ENCODE results near the gene ETS1. TPM values are rescaled to one million over a fixed set of nuclear protein-coding genes. Genes with fewer than 3 reads are reported as not detected.
A peak's percentile ranks its signal among the peaks of the same experiment; 100 is the strongest.

Gene ETS1
- total and polyA plus RNA-seq, 8 donors, result 70.2 to 139 (median 128) TPM

GRCh38 chr11:128431931-128432330 lies 155.4 kb downstream of the ETS1 start:
- DNase-seq, result no peak
- intact Hi-C loops (cut with DNase I), result no loop called here
- no peak for ATAC-seq
- Histone ChIP-seq H3K27ac (no peak overlapping the region), H3K4me1 (no peaks in the 10 kb centered on the region), H3K9me3 (no peaks in the 10 kb centered on the region), H3K27me3 (no peaks in the 10 kb centered on the region), H3K36me3 (no peaks in the 10 kb centered on the region), H3K4me3 (no peak overlapping the region)
- TF ChIP-seq CTCF (IDR thresholded peaks at IDR 0.05), result no peak

GRCh38 chr11:128428935-128429334 lies 158.4 kb downstream of the ETS1 start:
- Histone ChIP-seq H3K4me3 (no peak overlapping the region), H3K9me3 (no peaks in the 10 kb centered on the region), H3K27me3 (no peaks in the 10 kb centered on the region), H3K27ac (no peak overlapping the region), H3K4me1 (peaks cover 3 to 6% of the 10 kb centered on the region in 2 donors), H3K36me3 (no peaks in the 10 kb centered on the region)
- intact Hi-C loops (cut with DNase I), result no loop called here
- TF ChIP-seq CTCF (IDR thresholded peaks at IDR 0.05), result no peak
- DNase-seq (no peak), ATAC-seq (no peak)

GRCh38 chr11:128424851-128425285 lies 162.5 kb downstream of the ETS1 start:
- TF ChIP-seq CTCF (IDR thresholded peaks at IDR 0.05), result no peak
- H3K4me1 ChIP-seq, result peaks cover 3 to 6% of the 10 kb centered on the region in 2 donors
- intact Hi-C loops (cut with DNase I), result no loop called here
- ATAC-seq, result peak; percentile 64
- H3K4me3 ChIP-seq, result no peak overlapping the region
- H3K27ac ChIP-seq, result peak overlapping the region; percentile 45 to 68
- H3K9me3 ChIP-seq, result no peaks in the 10 kb centered on the region
- H3K36me3 ChIP-seq, result no peaks in the 10 kb centered on the region
- peak in 3 of 4 donors; percentile 70 to 89 (median 88) for DNase-seq
- no peaks in the 10 kb centered on the region for H3K27me3 ChIP-seq

GRCh38 chr11:128424271-128424711 lies 163.1 kb downstream of the ETS1 start:
- DNase-seq, result peak in 3 of 4 donors; percentile 40 to 88 (median 65)
- Histone ChIP-seq H3K27me3 (no peaks in the 10 kb centered on the region), H3K4me3 (no peak overlapping the region), H3K4me1 (peaks cover 3 to 6% of the 10 kb centered on the region in 2 donors), H3K36me3 (no peaks in the 10 kb centered on the region), H3K9me3 (no peaks in the 10 kb centered on the region), H3K27ac (peak overlapping the region; percentile 45 to 68)
- intact Hi-C loops (cut with DNase I), result no loop called here
- no peak for TF ChIP-seq CTCF (IDR thresholded peaks at IDR 0.05)
- ATAC-seq, result peak; percentile 71

GRCh38 chr11:128422576-128423370 lies 164.6 kb downstream of the ETS1 start:
- DNase-seq (no peak), ATAC-seq (no peak)
- Histone ChIP-seq H3K9me3 (no peaks in the 10 kb centered on the region), H3K27me3 (no peaks in the 10 kb centered on the region), H3K4me3 (no peak overlapping the region), H3K4me1 (peaks cover 3 to 6% of the 10 kb centered on the region in 2 donors), H3K36me3 (no peaks in the 10 kb centered on the region), H3K27ac (no peak overlapping the region)
- no peak for TF ChIP-seq CTCF (IDR thresholded peaks at IDR 0.05)
- intact Hi-C loops (cut with DNase I), result no loop called here
